GM10847 (cell line): ENCODE results near the gene FBXL13.

ENCODE experiments used
- POLR2A ChIP-seq: IDR thresholded peaks from 2 replicates; pipeline ENCODE4 v1.6.1; 2011; ENCODE audit not compliant: insufficient read length; ENCODE audit errors: extremely low read depth

The FBXL13 gene

GRCh38 chr7:102951839-102952238 lies 122.8 kb downstream of the FBXL13 start:
- no peak for TF ChIP-seq POLR2A

DNA sequence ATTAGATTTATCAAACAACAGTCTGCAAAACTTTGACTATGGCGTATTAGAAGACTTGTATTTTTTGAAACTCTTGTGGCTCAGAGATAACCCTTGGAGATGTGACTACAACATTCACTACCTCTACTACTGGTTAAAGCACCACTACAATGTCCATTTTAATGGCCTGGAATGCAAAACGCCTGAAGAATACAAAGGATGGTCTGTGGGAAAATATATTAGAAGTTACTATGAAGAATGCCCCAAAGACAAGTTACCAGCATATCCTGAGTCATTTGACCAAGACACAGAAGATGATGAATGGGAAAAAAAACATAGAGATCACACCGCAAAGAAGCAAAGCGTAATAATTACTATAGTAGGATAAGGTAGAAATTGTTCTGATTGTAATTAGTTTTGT lies 130.4 kb downstream of the FBXL13 start:
- TF ChIP-seq POLR2A: no peak

- no peak for TF ChIP-seq POLR2A
Observed at GRCh38 chr7:102943423-102944169, 131.0 kb downstream of the FBXL13 start.

GRCh38 chr7:102942868-102943267 lies 131.7 kb downstream of the FBXL13 start:
- TF ChIP-seq POLR2A: no peak

GRCh38 chr7:102942181-102942866 lies 132.3 kb downstream of the FBXL13 start:
- TF ChIP-seq POLR2A: no peak

- no peak for TF ChIP-seq POLR2A
Observed at GRCh38 chr7:102938679-102939078, 135.9 kb downstream of the FBXL13 start.

GRCh38 chr7:102935450-102936115 lies 139.0 kb downstream of the FBXL13 start:
- TF ChIP-seq POLR2A: no peak

DNA sequence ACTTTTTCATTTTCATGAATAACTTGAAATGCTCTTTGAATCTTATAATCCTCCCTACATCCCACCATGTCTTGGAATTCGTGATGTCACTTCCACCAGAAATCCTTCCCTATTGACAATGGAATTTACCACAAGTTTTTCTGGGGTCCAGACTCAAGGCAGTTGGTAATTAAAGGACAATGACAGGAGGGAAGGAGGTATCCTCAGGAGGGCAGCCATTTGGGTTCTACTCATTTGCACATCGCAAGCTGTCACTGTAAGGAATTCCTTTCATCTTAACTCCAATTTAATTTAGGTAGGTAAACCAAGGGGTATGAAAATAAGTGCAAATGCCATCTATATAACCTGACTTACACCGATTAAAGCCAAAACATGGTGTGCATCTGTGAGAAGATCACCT lies 139.9 kb downstream of the FBXL13 start:
- TF ChIP-seq POLR2A: no peak

GRCh38 chr7:102934239-102934638 lies 140.4 kb downstream of the FBXL13 start:
- no peak for TF ChIP-seq POLR2A

DNA sequence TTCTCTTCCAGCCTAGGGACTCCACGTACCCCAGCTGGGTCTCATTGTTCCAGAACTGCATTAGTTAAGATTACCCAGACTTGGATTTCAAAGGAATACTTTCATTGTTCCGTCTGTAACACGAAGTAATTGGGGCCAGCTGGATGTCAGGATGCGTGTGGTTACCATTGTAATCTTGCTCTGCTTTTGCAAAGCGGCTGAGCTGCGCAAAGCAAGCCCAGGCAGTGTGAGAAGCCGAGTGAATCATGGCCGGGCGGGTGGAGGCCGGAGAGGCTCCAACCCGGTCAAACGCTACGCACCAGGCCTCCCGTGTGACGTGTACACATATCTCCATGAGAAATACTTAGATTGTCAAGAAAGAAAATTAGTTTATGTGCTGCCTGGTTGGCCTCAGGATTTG lies 140.8 kb downstream of the FBXL13 start:
- TF ChIP-seq POLR2A: no peak

DNA sequence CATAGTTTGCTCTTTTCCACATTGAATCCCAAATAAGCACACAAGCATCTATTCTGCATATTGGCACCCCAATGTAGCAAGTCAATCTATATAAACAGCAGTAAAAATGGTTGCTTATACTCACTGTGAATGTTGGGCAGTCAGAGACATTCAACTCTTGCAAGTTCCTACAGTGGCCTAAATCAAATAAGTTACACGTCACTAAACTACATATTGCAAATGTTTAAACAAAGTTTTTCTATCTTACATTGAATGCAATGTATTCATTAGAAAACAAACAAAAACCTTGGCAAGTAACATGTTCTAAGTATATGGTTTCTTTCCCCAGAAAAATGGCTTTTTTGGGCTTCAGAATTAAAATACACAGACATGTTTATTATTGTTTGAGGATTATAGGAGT lies 142.8 kb downstream of the FBXL13 start:
- no peak for TF ChIP-seq POLR2A

- no peak for TF ChIP-seq POLR2A
Observed at GRCh38 chr7:102927312-102927933, 147.2 kb downstream of the FBXL13 start.

DNA sequence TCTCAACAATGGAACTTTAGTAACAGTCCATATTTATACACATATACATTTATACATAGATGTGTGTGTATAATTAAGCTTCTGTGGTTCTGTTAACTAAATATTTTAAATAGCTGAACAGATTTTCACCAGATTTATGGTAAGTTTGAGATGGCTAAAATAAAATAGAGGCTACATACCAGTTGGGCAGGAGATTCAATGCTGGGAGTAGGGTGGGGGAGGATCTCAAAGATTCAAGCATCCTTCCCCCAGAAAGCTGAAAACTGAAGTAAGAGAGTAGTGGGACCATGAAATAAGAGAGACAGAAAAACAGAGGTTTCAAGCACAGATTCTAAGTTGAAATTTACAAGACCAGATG lies 147.8 kb downstream of the FBXL13 start:
- TF ChIP-seq POLR2A: no peak

GRCh38 chr7:102925976-102926782 lies 148.4 kb downstream of the FBXL13 start:
- TF ChIP-seq POLR2A: no peak

DNA sequence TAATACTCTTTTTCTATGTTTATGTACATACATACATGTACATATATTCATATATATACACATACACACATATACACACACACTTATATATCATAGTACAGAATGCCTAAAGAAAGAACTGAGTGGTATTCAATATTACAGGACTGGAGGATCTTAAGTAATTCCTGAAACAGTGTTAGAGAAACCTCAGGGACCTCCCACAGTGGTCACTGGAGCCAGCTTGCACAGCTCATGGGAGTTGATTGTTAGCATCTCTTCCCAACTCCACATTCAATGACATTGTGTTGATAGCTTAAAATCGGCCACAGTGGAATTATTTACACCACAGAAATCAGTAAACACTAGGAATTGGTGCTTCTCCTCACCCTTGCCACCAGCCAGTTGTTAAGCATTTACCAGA lies 155.8 kb downstream of the FBXL13 start:
- no peak for TF ChIP-seq POLR2A
